Right lobe of liver (tissue), 6 donors: ENCODE data around the gene ZBTB25. TPM values are rescaled to one million over a fixed set of nuclear protein-coding genes. Genes with fewer than 3 reads are reported as not detected.

Experiments used
- ATAC-seq, 4 donors: fragments of 200-7000 bp; cut with Tn5 transposase; one replicate each; pipeline ENCODE4 v1.9.1; 2020; ENCODE audit warnings: mild to moderate bottlenecking in 4 of 4, moderate library complexity in 4 of 4
- DNase-seq, 3 donors: peaks; one replicate each; pipeline ENCODE4 v3.0.0-alpha.2; 2020
- H3K27ac ChIP-seq, 3 donors: fragments of 200-600 bp; one replicate each; pipeline ENCODE4 v1.8.0; 2022
- H3K27me3 ChIP-seq, 2 donors: fragments of 200-600 bp; one replicate each; pipeline ENCODE4 v1.8.0; 2022
- H3K36me3 ChIP-seq, 4 donors: fragments of 200-600 bp; sonication (generic) in 1 of 4; one replicate each; pipeline versions ENCODE4 v1.5.1 to v1.8.0; 2017 to 2022; ENCODE audit warnings: control low read depth in 1 of 4
- H3K4me1 ChIP-seq, 4 donors: fragments of 200-600 bp; sonication (generic) in 1 of 4; one replicate each; pipeline versions ENCODE4 v1.5.1 to v1.8.0; 2017 to 2022; ENCODE audit warnings: control low read depth in 1 of 4
- H3K4me3 ChIP-seq, 3 donors: fragments of 200-600 bp; one replicate each; pipeline ENCODE4 v1.8.0; 2022
- H3K9me3 ChIP-seq, 4 donors: fragments of 200-600 bp; sonication (generic) in 1 of 4; one replicate each; pipeline versions ENCODE4 v1.5.1 to v1.8.0; 2017 to 2022; ENCODE audit warnings: control low read depth in 1 of 4
- CTCF ChIP-seq, 4 donors: fragments of 200-600 bp in 3 of 4; fragments of 450-650 bp in 1 of 4; IDR thresholded peaks; one replicate each; pipeline versions ENCODE4 v1.5.1 to v1.8.0; 2016 to 2022; ENCODE audit warnings: antibody characterized with exemption in 4 of 4, mild to moderate bottlenecking in 2 of 4
- POLR2A ChIP-seq: fragments of 450-650 bp; IDR thresholded peaks from one replicate; pipeline ENCODE4 v1.6.1; 2017; ENCODE audit warnings: antibody characterized with exemption, mild to moderate bottlenecking
- WGBS: methylation state at CpG from one replicate; pipeline ENCODE4 v1.1.6; 2018; ENCODE audit warnings: low coverage, low lambda C conversion rate; ENCODE audit not compliant: insufficient coverage; ENCODE audit errors: missing lambda C conversion rate; 5-methylcytosine and 5-hydroxymethylcytosine counted together
- intact Hi-C, 2 donors: fragments of 100-400 bp; cut with DNase I; formaldehyde crosslinking; loops; one replicate each; pipeline versions ENCODE4 v1.11.2 to v1.14.1; 2022
- total RNA-seq, 6 experiments: library from RNA; depleted of rRNA in 2 of 6; stranded (reverse); fragments of >200 nt in 2 of 6; fragmentation: NEBNext Ultra II Directional in 3 of 6; extraction: Animal tissue kit (Norgen Biotek cat#: 25700) in 3 of 6; gene quantifications; one replicate each; pipeline versions ENCODE4 v1.1.0 to v1.2.4, GENCODE V29; 2016 to 2023
- donor health status: DM: no; HTN: yes; CAD: no.
- donor health status: DM: no; HTN: no; CAD: no.
- donor health status: DM: no; HTN: no; CAD: no.
- donor health status: DM: no; HTN: yes; CAD: no.
- donor health status: DM: no; HTN: yes; CAD: no.

ZBTB25 gene
- total RNA-seq, 6 experiments from 2014 or later, result 5.5 to 6.2 (median 5.7) TPM

- no peak overlapping the region for H3K4me3 ChIP-seq
- H3K27ac ChIP-seq, result no peak overlapping the region
- no peak for ATAC-seq
- DNase-seq, result no peak
- WGBS, result 87% methylated on average over 4 of the region's 5 CpGs
- no peak for TF ChIP-seq POLR2A
- TF ChIP-seq CTCF (IDR thresholded peaks at IDR 0.05), result no peak
- H3K9me3 ChIP-seq, result no peaks in the 10 kb centered on the region
- peaks cover 0 to 100% (median 44%) of the 10 kb centered on the region in 4 donors for H3K36me3 ChIP-seq
- no peaks in the 10 kb centered on the region for H3K27me3 ChIP-seq
- intact Hi-C loops, result no loop called here
- no peaks in the 10 kb centered on the region for H3K4me1 ChIP-seq
Observed at GRCh38 chr14:64447876-64448670, 55.6 kb downstream of the ZBTB25 start.

- DNase-seq (no peak), ATAC-seq (peak; percentile 31 to 57 (median 42))
- 72% methylated on average over 6 of the region's 7 CpGs for WGBS
- Histone ChIP-seq H3K27me3 (no peaks in the 10 kb centered on the region), H3K4me1 (no peaks in the 10 kb centered on the region), H3K27ac (no peak overlapping the region), H3K36me3 (peaks cover 0 to 100% (median 45%) of the 10 kb centered on the region in 4 donors), H3K4me3 (no peak overlapping the region), H3K9me3 (no peaks in the 10 kb centered on the region)
- intact Hi-C loops, result no loop called here
- TF ChIP-seq POLR2A (peak; percentile 4), CTCF (IDR thresholded peaks at IDR 0.05) (no peak)
Observed at GRCh38 chr14:64444984-64445845, 58.4 kb downstream of the ZBTB25 start.

GRCh38 chr14:64444140-64444539, 59.5 kb downstream of the ZBTB25 start:
- Histone ChIP-seq H3K4me3 (no peak overlapping the region), H3K36me3 (peaks cover 0 to 100% (median 47%) of the 10 kb centered on the region in 4 donors), H3K9me3 (no peaks in the 10 kb centered on the region), H3K4me1 (no peaks in the 10 kb centered on the region), H3K27ac (no peak overlapping the region), H3K27me3 (no peaks in the 10 kb centered on the region)
- intact Hi-C loops, result no loop called here
- WGBS, result 95% methylated on average over 11 of the region's 11 CpGs
- DNase-seq (no peak), ATAC-seq (peak in 2 of 4 donors; percentile 10 to 12)
- TF ChIP-seq CTCF (IDR thresholded peaks at IDR 0.05) (no peak), POLR2A (no peak)

GRCh38 chr14:64442300-64442988, 61.2 kb downstream of the ZBTB25 start:
- TF ChIP-seq POLR2A (no peak), CTCF (IDR thresholded peaks at IDR 0.05) (no peak)
- no peak for DNase-seq
- H3K4me1 ChIP-seq, result no peaks in the 10 kb centered on the region
- H3K4me3 ChIP-seq, result no peak overlapping the region
- ATAC-seq, result peak in 3 of 4 donors; percentile 8 to 22 (median 11)
- intact Hi-C loops, result no loop called here
- no peaks in the 10 kb centered on the region for H3K9me3 ChIP-seq
- peaks cover 0 to 100% (median 50%) of the 10 kb centered on the region in 4 donors for H3K36me3 ChIP-seq
- WGBS, result 67% methylated on average over 4 of the region's 17 CpGs
- H3K27me3 ChIP-seq, result no peaks in the 10 kb centered on the region
- H3K27ac ChIP-seq, result no peak overlapping the region
